ENCODE data around the gene PRKD1.

DNA sequence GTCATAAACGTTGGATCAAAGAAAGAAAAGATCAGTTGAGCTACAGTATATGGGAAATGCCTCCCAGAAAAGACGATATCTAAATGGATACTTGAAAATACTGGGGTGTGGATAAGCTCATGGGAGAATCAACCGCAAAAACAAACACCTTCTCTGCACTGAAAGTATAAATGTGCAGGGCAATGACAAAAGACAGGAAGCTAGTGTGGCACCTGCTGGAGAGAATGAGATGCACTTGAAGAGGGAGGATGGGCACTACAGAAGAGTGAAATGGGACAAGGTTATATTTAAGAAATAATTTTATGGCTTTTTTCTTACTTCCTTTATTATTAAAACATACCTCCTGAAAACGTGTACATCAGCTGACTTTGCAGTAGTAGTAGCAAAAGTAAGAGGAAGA lies 153.7 kb downstream of the PRKD1 start:
- TF ChIP-seq, protein P1, sequence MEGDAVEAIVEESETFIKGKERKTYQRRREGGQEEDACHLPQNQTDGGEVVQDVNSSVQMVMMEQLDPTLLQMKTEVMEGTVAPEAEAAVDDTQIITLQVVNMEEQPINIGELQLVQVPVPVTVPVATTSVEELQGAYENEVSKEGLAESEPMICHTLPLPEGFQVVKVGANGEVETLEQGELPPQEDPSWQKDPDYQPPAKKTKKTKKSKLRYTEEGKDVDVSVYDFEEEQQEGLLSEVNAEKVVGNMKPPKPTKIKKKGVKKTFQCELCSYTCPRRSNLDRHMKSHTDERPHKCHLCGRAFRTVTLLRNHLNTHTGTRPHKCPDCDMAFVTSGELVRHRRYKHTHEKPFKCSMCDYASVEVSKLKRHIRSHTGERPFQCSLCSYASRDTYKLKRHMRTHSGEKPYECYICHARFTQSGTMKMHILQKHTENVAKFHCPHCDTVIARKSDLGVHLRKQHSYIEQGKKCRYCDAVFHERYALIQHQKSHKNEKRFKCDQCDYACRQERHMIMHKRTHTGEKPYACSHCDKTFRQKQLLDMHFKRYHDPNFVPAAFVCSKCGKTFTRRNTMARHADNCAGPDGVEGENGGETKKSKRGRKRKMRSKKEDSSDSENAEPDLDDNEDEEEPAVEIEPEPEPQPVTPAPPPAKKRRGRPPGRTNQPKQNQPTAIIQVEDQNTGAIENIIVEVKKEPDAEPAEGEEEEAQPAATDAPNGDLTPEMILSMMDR (conservative IDR thresholded peaks at IDR 0.05; ENCODE audit: low read depth, low read length) = no peak
- TF ChIP-seq EZH2 (IDR thresholded peaks at IDR 0.05; ENCODE audit: low read length, unreplicated experiment) = no peak
